RPMI7951 (cell line): Measurements from ENCODE around the gene MALT1. TPM values are rescaled to one million over a fixed set of nuclear protein-coding genes. Genes with fewer than 3 reads are reported as not detected.
"Not testable (repeated sequence)": the region's sequence is repeated elsewhere in the genome, so short reads cannot be mapped to it uniquely, and the experiment has no call there.

Source experiments
- DNase-seq: peaks from one replicate; pipeline ENCODE4 v3.0.0-alpha.2; 2012; ENCODE audit warnings: low read depth
- total RNA-seq: library from RNA; depleted of rRNA; stranded (reverse); fragments of >200 nt; shearing (Covaris generic); gene quantifications from 2 replicates; pipeline ENCODE4 v1.2.3, GENCODE V29; 2014

MALT1 gene
- total RNA-seq, 1 experiment from 2014 or later, result 45.7 TPM

- no peak for DNase-seq
Observed at GRCh38 chr18:58770601-58771000, 99.3 kb downstream of the MALT1 start.

DNA sequence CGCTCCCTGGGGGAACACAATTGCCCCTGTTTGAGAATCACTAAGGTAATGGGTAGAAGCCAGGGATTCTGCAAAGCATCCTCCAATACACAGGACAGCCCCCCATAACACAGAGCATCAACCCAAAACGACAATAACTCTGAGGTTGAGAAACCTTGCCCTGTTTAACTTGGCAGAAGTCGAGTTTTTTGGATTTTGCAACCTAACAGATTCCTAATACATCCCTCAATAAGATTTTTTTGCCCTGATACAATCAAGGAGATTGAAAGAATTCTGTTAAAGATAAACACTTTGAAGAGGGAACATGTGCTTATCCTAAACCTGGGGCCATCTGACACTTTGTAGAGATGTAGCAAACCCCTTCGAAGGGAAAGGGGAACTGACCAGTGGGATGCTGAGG lies 100.9 kb downstream of the MALT1 start:
- DNase-seq, result no peak

GRCh38 chr18:58776084-58776483 lies 104.8 kb downstream of the MALT1 start:
- DNase-seq, result peak; percentile 21

GRCh38 chr18:58776541-58776940 lies 105.3 kb downstream of the MALT1 start:
- DNase-seq, result not testable (repeated sequence)

GRCh38 chr18:58777471-58777870 lies 106.2 kb downstream of the MALT1 start:
- no peak for DNase-seq

DNA sequence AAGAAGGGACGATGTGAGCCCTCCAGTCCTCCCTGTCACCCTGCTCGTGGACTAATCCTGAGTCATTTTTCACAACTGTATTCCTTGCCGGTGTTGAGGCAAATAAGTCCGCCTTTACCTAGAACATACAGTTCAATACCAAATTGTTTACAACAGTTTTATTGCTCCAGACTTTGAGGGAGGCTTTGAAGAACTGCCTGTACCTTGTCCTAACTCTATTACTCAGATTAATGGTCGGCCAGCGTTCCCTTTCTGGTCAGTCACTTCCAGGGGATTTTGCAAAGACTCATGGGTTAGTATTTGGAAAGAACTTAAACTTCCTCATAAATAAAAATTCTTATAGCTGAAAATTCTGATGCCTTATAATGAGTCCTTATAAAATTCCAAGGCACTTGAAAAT lies 108.3 kb downstream of the MALT1 start:
- no peak for DNase-seq

- no peak for DNase-seq
Observed at GRCh38 chr18:58780045-58780444, 108.8 kb downstream of the MALT1 start.

- peak; percentile 73 for DNase-seq
Observed at GRCh38 chr18:58781627-58782194, 110.4 kb downstream of the MALT1 start.

DNA sequence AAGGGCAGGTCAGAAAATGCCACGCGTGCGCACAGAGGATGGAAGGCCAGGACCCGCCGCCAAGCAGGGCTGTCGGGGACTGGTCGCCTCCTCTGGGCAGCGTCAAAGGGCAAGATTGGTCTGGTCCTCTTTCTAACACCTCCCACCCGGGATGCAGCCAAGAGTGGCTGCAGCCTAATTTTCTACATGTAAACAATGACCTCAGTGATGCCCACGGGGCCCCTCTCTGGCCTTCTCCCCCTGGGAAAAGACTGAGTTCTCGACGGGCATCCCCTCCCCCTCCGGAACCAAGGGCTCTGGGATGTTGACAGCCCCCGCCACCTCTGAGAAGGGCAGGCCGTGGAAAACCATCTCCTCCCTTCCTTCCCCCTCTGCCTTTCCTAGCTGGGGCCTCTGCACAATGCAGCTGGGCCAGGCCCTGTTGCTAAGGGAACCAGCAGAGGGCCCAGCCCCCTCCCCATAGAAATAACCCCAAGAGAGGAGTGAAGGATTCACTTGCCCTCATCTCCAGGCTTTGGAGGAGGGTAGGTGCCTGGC lies 113.4 kb downstream of the MALT1 start:
- peak; percentile 47 for DNase-seq

GRCh38 chr18:58785171-58785805 lies 114.0 kb downstream of the MALT1 start:
- DNase-seq, result peak; percentile 93

DNA sequence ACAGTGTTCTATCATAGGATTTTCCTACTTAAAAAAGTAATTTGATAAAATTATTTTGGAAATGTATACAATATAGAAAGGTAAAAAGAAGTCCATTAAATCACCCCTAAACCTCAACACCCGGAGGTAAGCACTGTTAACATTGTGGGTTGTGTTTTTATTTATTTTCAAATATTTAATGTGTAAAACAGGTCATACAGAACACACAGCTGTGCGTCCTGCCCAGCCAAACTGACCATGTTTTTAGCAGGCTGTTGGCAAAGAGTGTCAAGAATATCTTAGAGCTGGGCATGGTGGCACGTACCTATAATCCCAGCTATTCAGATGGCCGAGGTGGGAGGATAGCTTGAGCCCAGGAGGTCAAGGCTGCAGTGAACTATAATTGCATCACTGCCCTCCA lies 114.6 kb downstream of the MALT1 start:
- no peak for DNase-seq

GRCh38 chr18:58787536-58788149 lies 116.4 kb downstream of the MALT1 start:
- DNase-seq, result peak; percentile 25

DNA sequence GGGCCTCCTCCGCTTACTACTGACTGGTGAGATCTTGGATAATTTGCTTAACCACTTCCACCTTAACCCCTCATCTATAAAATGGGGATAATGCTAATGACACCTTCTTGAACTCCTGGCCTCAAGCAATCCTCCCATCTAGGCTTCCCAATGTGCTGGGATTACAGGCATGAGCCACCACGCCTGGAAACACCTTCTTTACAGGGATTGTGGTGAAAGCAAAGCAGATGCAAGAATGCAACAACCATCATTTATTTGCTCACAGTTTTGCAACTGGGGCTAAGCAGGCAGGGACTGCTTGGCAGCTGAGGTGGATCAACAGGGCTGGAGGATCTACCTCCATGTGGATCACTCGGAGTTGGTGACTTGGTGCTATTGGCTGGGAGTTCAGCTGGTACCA lies 117.2 kb downstream of the MALT1 start:
- no peak for DNase-seq

GRCh38 chr18:58788971-58789875 lies 118.0 kb downstream of the MALT1 start:
- peak; percentile 70 for DNase-seq

DNA sequence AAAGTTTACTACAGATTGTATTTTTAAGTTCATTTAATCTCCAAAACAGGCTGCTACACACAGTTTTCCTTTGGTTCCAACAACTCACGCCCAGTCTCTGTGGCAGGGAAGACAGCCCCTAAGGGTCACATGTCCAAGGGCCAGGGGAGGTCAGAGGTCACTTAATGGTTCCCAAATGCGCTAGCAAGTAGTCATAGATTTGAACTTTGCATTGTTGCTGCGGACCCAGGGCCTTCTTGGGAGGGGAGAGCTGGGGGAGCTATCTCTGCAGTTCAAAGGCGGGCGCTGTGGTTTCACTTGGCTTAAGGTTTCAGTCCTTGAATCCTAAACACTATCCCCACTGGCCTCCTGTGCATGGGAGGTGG lies 118.6 kb downstream of the MALT1 start:
- DNase-seq, result no peak

- no peak for DNase-seq
Observed at GRCh38 chr18:58792086-58792485, 120.8 kb downstream of the MALT1 start.

GRCh38 chr18:58793361-58793760 lies 122.1 kb downstream of the MALT1 start:
- peak; percentile 66 for DNase-seq

- no peak for DNase-seq
Observed at GRCh38 chr18:58796220-58796619, 125.0 kb downstream of the MALT1 start.

DNA sequence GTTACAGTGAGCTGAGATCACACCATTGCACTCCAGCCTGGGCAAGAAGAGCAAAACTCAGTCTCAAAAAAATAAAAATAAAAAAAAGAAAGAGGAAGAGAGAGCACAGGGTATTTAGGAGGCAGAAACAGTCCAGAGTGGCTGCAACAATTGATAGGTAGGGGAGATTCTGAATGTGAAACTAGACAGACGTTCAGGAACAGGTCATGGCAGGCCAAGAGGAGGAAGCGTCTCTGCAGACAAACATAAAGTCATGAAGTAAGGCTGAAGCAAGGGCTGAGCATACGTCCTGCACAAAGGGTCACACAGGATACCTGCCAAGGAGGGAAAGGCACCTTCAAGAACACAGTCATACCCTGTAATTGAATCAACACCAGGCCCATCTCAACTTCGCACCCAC lies 129.3 kb downstream of the MALT1 start:
- no peak for DNase-seq

GRCh38 chr18:58802959-58803358 lies 131.7 kb downstream of the MALT1 start:
- no peak for DNase-seq

- DNase-seq, result no peak
Observed at GRCh38 chr18:58803978-58804377, 132.7 kb downstream of the MALT1 start.
